Measurements from ENCODE around the gene ANKRD44.

ANKRD44 gene

GRCh38 chr2:197086500-197086899 lies 224.1 kb downstream of the ANKRD44 start:
- peak; percentile 86 for TF ChIP-seq GATA3 (IDR thresholded peaks at IDR 0.05; ENCODE audit: low read depth, low read length)
- TF ChIP-seq GATA2 (IDR thresholded peaks at IDR 0.05; ENCODE audit: low read depth, low read length): peak; percentile 29; the same call in 1 of the 2 replicates

GRCh38 chr2:197085665-197086064 lies 224.9 kb downstream of the ANKRD44 start:
- TF ChIP-seq GATA2 (IDR thresholded peaks at IDR 0.05; ENCODE audit: low read depth, low read length): no peak
- TF ChIP-seq GATA3 (IDR thresholded peaks at IDR 0.05; ENCODE audit: low read depth, low read length): no peak

- TF ChIP-seq GATA3 (IDR thresholded peaks at IDR 0.05; ENCODE audit: low read depth, low read length) (no peak), GATA2 (IDR thresholded peaks at IDR 0.05; ENCODE audit: low read depth, low read length) (no peak)
Measured at GRCh38 chr2:197081294-197081693, 229.3 kb downstream of the ANKRD44 start.

DNA sequence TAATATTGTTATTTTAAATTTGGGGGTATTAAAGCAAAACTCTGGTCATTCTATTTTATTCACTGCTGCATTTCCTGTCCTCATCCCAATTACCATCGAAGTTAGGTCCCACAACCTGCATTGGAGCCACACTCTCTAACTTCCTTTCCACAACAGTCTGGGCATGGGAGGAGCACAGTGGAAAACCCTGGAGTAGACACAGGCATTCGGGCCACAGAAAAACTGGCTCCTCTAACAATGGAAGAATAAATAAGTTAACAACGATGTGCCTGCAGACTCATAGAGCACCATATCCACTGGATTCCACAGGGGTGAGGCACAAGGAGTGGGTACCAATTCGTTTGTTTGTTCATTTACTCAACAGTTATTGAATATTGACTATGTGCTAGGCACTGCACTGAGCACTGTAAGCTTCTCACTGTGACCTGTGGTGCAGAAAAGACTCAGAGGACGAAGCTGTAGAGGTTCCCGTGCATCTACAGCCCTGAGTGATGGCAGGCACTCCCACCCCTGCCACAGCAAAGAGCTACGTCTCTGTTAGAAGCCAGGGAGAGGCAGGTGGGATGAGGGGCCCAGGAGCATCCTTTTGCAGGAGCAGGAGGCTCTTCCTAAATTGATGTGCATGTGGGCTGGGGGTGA lies 229.9 kb downstream of the ANKRD44 start:
- no peak for TF ChIP-seq GATA3 (IDR thresholded peaks at IDR 0.05; ENCODE audit: low read depth, low read length)
- no peak for TF ChIP-seq GATA2 (IDR thresholded peaks at IDR 0.05; ENCODE audit: low read depth, low read length)

DNA sequence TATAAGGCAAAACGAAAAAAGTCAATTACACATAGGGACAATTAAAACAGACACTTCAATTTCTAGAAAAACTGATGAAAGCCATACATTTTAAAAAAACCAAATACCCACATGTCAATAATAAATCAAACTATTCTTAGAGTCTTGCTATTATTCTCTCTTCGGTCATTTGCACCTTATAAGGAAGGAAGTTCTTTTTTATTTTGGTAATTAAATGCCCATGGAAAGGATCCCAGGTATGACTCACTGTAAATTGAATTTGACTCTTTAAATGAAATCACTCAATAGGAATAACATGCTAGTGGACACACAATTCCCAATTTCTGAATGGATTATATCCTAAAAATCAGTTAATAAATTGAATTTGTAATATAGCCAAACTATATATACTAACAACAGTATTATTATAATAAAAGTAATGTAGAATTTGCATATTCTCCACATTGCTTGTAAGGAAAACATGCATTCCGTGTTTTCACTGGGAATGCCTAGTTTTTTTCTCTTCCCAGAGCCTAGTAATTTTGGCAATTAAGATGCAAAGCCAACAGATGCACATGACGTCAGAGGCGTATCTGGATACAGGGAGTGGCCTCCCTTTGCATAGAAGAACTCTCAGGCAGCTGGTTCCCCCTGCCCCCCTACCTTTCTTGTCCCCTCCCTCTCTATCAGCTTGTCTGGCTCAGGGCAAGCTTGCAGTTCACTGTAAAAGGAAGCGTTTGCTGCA lies 230.6 kb downstream of the ANKRD44 start:
- no peak for TF ChIP-seq GATA3 (IDR thresholded peaks at IDR 0.05; ENCODE audit: low read depth, low read length)
- no peak for TF ChIP-seq GATA2 (IDR thresholded peaks at IDR 0.05; ENCODE audit: low read depth, low read length)

- TF ChIP-seq GATA2 (IDR thresholded peaks at IDR 0.05; ENCODE audit: low read depth, low read length) (no peak), GATA3 (IDR thresholded peaks at IDR 0.05; ENCODE audit: low read depth, low read length) (no peak)
Measured at GRCh38 chr2:197079414-197079813, 231.2 kb downstream of the ANKRD44 start.

GRCh38 chr2:197078535-197078934 lies 232.0 kb downstream of the ANKRD44 start:
- no peak for TF ChIP-seq GATA3 (IDR thresholded peaks at IDR 0.05; ENCODE audit: low read depth, low read length)
- no peak for TF ChIP-seq GATA2 (IDR thresholded peaks at IDR 0.05; ENCODE audit: low read depth, low read length)

DNA sequence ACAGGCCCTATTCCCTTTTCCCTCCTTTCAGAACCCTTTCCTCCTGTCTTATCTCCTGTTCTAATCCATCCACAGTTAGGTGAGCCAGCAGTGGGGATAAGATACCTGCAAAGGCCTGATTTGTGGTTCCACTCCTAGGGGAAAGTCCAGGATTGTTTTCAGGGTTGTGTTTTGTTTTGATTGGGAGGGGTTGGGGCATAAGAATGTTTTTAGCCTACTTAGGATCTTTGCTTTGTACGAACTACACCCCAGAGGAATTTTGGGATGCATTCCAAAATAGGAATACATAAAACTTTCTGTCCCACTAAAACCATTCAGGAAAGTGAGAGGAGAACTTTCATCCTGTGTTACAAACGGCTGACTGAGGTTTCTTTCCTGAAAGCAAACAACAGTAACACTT lies 233.2 kb downstream of the ANKRD44 start:
- TF ChIP-seq GATA3 (IDR thresholded peaks at IDR 0.05; ENCODE audit: low read depth, low read length) (no peak), GATA2 (IDR thresholded peaks at IDR 0.05; ENCODE audit: low read depth, low read length) (no peak)

DNA sequence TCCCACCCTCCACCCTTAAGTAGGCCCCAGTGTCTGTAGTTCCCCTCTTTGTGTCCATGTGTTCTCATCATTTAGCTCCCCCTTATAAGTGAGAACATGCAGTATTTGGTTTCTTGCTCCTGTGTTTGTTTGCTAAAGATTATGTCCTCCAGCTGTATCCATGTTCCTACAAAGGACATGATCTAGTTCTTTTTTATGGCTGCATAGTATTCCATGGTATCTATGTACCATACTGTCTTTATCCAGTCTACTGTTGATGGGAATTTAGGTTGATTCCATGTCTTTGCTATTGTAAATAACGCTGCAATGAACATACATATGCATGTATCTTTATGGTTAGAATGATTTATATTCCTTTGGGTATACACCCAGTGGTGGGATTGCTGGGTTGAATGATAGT lies 233.9 kb downstream of the ANKRD44 start:
- TF ChIP-seq GATA2 (IDR thresholded peaks at IDR 0.05; ENCODE audit: low read depth, low read length): no peak
- no peak for TF ChIP-seq GATA3 (IDR thresholded peaks at IDR 0.05; ENCODE audit: low read depth, low read length)

DNA sequence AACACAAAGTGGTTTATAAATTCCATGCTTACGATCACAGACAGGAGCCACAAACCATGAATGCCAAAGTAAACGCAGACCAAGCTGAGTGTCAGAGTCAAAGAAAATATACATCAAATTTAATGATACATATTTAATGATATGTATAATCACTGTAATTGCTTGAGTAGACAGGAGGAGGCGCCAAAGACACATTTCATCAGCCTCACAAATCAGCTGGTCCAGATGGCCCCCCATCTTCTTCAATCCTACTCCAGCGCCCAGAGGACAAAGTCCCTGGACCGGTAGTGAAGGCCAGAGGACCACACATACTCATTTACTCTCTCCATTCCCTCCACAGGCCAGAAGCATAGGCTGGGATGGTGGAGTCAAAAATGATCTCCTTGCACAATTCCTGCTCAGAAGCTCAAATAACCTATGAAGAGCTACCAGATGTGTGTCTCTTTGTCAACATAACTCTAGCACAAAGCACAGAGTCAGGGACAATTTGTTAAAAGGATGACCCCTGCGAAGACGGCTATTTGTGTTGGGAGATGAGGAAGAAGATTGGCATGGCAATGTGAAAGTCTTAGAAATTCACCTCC lies 234.7 kb downstream of the ANKRD44 start:
- no peak for TF ChIP-seq GATA2 (IDR thresholded peaks at IDR 0.05; ENCODE audit: low read depth, low read length)
- no peak for TF ChIP-seq GATA3 (IDR thresholded peaks at IDR 0.05; ENCODE audit: low read depth, low read length)

- TF ChIP-seq GATA2 (IDR thresholded peaks at IDR 0.05; ENCODE audit: low read depth, low read length): no peak
Measured at GRCh38 chr2:197075281-197075680, 235.3 kb downstream of the ANKRD44 start.

DNA sequence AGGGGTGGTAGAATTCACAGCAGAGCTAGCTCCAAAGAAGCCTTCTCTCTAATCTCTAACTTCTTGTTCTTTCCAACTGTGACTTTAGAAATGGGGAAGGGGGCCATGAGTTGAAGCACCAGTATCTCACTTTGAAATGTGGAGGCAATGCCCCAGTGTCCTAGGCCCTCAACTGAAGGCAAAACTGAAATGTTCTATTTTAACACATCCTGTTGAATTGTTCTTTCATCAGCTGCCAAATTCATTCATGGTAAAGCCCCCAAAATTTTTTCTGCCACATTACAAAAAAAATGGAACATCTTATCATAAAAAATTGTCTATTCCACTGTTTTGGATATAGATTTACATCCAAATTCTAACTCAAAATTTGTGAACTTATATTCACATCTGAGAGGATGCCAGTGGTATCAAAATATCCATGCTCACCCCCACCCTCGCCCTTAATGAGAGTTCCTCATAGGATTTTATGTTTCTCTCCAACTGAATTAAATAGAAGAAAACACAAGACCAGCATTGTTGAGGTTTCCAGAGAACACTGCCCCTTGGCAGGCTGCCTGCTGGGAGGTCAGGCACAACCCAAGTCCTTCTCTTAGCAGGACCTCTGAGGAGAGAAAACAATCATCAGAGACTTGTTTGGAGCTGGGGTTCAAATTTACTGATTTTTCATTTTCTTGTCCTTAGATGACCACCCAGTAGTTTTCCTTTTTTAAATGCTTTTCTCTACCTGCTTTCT lies 236.7 kb downstream of the ANKRD44 start:
- TF ChIP-seq GATA2 (IDR thresholded peaks at IDR 0.05; ENCODE audit: low read depth, low read length): no peak
- TF ChIP-seq GATA3 (IDR thresholded peaks at IDR 0.05; ENCODE audit: low read depth, low read length): no peak

GRCh38 chr2:197073270-197073669 lies 237.3 kb downstream of the ANKRD44 start:
- no peak for TF ChIP-seq GATA3 (IDR thresholded peaks at IDR 0.05; ENCODE audit: low read depth, low read length)

- TF ChIP-seq GATA3 (IDR thresholded peaks at IDR 0.05; ENCODE audit: low read depth, low read length) (no peak), GATA2 (IDR thresholded peaks at IDR 0.05; ENCODE audit: low read depth, low read length) (no peak)
Measured at GRCh38 chr2:197072533-197072932, 238.0 kb downstream of the ANKRD44 start.
